NCI-H2081 (cell line): Measurements from ENCODE around the gene NAA20.

Experiments used
- DNase-seq, 2 experiments: peaks; one replicate each; lab custom pipeline; 2025; lab: John Stamatoyannopoulos, UW

The NAA20 gene

DNA sequence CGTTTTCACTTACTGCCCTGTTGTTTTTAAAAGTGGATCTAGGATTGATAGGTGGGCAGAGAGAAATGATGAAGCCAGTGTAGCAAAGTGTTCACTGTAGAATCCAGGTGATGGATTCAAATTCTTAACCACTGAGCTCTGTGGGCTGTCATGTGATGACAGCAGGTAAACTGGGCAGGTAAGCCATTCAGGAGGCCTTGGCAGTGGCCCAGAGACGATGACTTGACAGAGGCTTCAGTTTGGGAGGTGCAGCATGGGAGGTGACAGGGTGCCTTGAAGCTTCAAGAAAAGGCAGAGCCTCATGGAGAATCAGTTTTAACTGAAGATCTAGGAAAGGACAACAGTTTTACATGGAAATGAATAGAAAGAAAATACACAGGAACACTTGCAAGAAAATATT, 2.0 kb downstream of the NAA20 start:
- DNase-seq, result peak in 1 of 2 experiments; percentile 32

DNA sequence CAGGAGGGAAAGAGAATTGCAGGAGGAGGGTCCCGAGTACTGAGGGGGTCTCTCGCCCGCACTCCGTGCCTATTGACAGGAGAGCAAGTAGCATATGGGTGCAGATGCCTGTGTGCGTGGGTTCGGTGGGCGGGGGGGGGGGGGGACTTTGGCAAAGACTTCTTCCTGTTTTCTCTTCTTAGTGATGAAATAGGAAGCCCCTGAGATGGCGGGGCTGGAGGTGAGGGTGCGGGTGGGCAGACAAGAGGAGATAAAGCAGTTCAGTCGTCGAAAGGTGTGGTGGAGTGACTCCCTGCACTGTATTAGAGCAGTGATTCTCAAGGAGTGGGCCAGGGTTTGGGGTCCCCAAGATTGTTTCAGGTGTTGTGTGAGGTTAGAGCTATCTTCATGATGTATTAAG, 3.7 kb downstream of the NAA20 start:
- no peak for DNase-seq

DNA sequence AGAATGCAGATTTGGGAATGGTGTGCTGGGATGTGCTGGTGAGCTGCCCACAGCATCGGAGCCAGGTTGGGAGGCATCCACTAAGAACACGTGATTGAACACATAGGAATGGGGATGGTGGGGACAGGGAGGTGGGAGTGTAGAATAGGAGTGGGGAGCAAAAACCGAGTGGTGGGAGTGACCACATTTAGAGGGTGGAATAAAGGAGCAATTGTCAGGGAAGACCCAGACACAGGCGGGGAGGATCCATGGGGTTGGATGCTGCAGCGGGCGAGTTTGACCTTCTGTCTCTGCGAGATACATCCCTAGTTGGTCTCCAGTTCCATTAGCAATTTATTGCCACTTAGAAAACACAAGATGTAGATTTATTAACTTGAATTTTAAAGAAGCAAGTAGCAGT, 4.7 kb downstream of the NAA20 start:
- no peak for DNase-seq

DNA sequence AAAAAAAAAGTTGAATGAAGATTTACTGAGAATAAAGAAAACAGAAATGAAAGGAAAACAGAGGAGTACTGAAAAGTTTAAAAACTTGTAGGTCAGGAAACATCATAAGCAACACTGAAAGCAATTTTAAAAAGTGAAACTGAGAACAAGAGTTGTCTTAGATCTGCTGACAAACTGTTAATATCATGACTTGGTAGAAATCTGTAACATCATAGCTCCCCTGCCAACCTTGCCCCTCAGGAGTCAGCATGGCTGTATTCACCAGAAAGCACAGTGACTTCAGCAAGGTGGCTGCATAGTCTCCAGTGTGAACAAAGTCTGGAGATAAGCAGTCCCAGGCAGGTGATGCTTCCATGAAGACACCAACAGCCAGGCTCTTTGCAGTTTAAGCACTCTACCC, 5.3 kb downstream of the NAA20 start:
- no peak for DNase-seq

DNA sequence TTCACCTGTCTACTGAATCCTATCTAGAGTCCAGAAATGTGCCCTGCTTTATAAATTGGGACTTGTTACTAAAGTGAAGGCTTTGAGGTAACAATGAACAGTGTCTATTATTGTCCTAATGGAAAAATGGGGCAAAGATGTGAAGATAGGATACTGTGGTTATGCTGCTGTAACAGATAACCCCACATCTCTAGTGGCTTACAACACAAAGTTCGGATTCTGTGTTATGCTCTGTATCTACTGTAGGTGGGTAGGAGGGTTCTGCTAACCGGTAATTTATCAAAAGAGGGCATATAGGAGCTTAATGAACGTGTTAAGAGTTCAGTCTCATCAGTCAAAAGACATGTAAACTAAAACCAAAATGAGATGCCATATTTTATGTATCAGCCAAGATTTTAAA, 6.2 kb downstream of the NAA20 start:
- DNase-seq, result no peak

DNA sequence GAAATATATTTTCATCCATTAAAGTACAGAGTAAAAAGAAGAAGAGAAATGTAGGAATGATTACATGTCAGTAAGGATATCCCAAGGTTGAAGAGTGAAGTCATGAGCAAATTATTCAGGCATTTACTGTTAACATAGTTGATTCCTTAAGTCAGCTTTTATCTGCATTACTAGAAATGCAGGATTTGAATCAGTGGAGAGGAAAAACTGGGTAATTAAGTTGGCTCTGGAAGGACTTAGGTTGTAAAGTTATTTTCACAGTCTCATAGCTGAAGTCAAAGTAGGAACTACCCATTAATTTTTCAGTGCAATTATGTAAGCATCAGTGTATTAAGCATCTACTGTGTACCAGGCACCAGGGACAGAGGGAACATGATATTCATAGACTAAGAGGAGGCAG, 7.8 kb downstream of the NAA20 start:
- DNase-seq, result no peak

DNA sequence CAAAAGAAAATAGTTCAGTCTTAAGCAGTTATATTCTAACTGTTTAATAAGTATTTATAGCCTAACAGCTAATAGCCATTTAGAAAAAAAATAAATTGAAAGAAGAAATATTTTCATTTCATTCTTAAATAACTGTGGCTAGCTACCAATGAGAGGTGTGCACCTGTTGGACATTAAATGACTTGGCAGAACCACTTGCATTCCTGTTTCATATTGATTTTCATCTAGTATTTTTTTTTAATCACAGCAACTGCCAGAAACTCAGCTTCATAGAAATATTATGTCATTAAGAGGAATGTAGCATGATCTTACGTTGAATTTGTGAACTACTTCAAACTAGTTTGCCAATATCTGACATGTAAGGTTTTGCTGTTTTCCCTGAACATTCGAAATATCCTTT, 10.1 kb downstream of the NAA20 start:
- DNase-seq, result no peak

DNA sequence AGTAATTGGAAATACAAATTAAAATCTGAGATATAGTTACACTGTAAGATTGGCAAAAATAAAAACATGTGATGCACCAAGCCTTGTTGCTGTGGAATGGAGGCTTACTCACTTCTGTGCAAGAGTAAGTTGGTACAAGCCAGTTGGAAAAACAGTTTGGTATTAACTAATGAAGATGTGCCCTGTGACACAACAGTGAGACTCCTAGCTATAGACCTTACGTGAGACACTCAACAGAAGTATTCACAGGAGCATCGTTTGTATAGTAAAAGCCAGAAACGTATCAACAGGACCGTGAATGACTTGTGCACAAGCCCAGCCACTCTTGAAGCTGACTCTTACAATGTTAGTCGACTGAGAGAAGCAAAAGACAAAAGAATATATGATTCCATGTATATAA, 14.6 kb downstream of the NAA20 start:
- DNase-seq, result no peak

DNA sequence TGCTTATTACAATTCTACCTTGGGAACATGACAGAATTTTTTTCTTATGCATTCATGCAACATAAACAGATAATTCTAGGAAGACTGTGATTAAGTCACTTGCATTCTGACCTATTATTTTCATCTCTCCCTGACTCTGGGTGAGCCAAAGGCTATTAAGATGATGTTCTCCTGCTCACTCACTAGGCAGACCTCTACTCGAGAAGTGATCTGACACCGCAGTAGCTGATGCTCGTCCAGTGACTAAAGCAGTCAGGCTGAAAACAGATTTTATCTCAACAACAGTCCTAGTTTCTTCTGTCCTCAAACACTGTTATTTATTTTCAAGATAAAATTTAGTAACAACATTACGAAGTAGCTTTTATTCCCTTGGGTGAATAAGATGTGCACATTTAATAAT, 17.3 kb downstream of the NAA20 start:
- no peak for DNase-seq

DNA sequence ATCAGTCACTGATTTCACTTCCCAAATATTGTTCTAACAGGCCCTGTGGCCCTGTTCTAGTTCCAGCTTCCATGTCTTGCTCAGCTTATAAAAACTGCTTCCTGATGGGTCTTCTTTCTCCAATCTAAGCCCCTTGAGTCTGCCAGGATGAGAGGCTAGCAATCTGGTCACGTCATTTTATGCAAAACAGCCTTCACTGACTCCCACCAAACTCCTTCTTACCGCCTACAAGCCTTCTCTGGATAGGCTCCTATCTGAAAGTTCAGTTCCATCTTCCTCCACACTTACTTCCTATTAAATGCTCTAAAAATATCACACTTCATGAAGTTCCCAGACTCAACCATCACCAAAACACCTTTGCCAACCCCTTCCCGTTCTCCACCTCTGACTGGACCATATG, 19.6 kb downstream of the NAA20 start:
- DNase-seq, result no peak

DNA sequence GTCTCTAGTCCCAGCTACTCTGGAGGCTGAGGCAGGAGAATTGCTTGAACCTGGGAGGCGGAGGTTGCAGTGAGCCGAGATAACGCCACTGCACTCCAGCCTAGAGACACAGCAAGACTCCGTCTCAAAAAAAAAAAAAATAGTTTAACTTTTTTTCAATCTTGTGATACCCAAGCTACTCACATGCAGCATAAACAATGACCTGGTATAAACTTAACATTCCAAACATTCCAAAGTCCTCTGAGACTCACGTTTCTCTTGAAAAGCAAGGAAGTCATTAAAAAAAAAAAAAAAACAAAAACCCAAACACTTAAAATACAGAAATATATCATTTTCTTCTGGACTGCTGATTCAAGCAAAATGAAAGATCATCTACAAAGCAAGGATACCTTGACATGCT, 20.8 kb downstream of the NAA20 start:
- no peak for DNase-seq

DNA sequence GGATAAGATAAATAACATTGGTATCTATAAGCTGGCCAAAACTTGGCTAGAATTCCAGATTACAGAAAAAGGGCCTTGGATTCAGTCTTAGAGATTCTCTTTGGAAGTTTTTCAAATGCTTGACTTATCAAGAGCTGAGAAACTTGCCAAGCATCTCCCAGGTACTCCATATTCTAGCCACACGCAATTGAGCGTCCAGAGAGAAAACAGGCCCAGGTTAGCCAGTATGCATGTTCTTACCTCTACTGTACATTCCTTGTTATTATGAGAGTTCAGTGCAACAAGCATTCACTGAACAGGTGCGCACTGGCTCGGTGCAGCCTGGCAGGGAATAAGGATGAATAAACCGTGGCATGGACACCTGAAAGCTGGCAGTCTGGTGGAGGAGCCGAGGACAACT, 21.4 kb downstream of the NAA20 start:
- no peak for DNase-seq

DNA sequence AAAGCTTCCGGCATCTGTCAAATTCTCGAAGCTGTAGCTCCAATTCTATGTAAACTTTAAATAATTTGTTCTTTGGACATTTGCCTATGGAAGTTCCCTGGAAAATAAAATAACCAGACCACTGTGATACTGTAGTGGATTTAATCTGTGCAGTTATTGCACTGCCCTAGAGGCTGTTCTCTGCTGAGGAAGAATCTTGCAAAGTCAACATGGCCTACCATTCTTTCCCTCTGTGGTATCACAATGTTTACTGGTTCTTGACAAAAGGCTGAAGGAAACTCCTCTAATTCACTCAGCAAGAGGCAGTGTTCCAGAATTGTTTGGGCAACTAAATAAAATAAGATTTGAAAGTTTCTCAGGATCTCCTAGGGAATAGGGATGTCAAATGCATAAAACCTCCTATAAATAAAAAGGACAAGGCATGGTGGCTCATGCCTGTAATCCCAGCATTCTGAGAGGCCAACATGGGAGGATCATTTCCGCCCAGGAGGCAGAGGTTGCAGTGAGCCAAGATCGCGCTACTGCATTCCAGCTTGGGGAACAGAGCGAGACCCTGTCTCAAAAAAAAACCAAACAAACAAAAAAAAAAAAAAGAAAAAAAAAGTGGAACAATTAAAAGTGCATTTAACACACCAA, 22.7 kb downstream of the NAA20 start:
- no peak for DNase-seq

DNA sequence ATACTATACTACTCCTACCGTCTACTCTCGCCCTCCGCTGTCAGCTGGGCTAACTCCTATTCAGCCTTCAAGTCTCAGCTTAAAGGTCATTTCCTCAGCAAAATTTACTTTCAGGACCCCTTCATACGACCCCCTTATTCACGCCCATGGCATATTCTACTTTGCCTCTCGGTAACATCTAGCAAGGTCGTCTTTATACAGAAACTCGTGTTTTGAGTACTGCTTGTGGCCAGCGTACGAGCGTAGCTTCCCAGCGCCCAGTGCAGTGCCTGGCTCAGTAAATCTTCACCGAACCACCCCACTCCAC, 34.6 kb downstream of the NAA20 start:
- no peak for DNase-seq

DNA sequence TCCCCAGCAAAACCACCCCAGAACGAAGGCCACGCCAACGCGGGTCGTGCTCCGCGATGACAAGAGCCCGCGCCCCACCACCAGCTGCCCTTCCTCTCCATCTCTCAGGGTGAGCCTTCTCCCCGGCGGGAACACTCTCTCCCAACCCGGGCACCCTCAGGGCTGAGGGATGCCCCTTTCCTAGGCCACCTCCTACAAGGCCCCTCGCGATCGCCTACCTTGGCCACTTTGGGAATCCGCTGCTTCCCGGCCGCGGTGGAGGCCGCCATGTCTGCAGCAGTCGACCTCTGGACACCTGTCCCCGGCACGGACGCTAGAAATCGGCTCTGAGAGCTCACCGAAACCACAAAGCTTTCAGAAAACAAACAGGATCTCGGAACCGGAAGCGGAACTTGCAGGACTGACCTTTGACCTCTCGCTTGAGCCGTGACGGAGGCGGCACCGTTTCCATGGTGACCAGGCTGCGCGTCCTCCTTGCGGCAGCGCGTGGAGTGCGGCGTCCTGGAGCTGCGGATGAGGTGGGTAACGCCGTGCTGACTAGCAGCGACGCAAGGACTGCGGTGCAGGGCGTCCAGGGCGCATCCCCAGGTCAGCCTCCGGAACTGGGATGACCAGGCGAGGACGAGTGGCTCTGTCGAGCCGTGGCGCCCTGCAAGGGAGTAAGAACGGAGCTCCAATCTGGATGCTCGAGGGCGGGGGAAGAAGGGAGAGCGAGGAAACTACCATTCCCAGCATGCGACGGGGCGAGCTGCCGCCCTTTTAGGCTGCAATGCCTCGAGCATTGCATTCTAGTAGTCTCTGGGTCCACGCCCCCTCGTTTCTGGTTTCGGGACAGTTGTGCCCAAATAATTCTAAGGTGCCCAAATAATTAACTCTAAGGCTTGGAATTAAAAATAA, 35.2 kb downstream of the NAA20 start, which contains the start of the genes CFAP61 and CRNKL1:
CFAP61 (plus strand) TSS at position 459 of the 897 bp plus-strand sequence. CDS start 4,122 bp downstream, outside the sequence.
CRNKL1 (minus strand) TSS at position 393 of the 897 bp plus-strand sequence; CDS start at position 269, 124 bp downstream.
- peak; percentile 95 to 96 for DNase-seq

DNA sequence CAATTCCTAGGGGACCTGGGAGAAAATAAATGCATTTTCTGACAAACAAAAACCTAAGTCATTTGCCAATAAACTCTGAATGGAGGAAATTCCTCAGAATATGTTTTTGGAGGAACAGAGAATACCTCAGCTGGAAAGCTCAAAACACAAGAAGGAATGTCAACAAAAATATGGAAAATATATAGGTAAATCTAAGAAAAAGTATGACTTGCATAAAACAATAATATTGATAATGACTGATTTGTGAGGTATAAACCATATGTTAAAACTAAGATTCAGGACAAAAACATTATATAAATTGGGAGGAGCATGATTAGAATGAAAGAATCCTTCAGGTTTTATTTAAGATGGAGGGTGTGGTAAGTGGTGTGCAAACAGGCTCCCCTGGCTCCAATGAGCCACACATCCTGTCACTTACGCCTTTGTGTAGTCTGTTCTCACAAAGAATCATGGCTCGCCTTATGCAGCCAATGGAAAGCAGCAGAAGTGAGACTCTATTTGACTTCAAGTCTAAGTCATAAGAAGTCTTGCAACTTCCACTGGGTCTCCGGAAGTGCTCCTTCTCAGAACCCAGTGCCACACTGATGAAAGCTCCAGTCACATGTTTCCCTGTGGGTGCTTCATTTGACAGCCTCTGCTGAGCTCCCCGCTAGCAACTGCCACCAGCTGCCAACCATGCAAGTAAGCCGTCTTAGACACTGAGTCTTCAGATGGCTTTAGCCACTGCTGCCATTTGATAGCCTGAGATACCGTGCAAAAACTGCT, 43.3 kb downstream of the NAA20 start:
- DNase-seq, result peak in 1 of 2 experiments; percentile 29

DNA sequence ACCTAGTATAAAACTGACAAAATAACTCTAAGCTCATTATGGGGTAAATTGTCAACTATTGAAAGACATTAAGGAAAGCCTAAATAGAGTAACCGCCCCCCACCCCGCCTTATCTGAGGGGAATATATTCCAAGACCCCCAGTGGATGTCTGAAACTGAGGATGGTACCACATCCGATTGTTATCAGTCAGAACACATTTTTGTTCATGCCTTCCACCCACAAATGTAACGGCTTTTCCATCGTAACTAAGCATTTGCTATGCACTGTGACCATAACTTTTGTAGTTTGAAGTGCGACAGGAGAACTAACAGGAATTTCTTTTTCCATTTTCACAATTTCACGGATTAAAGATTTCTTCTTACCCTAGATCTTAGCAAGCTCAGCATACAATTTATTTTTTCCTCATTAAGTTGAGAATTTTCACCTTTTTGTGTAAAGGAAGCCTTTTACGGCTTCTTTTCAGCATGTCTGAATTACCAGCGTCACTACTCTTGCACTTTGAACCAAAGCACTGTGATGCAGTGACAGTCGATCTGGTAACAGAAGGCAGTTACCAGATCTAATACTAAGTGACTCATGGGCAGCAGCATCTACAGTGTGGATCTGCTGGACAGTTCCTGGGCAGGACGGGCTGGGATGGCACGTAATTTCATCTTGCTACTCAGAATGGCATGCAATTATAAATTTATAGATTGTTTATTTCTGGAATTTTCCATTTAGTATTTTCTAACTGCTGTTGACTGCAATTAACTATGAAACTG, 47.0 kb downstream of the NAA20 start:
- no peak for DNase-seq

DNA sequence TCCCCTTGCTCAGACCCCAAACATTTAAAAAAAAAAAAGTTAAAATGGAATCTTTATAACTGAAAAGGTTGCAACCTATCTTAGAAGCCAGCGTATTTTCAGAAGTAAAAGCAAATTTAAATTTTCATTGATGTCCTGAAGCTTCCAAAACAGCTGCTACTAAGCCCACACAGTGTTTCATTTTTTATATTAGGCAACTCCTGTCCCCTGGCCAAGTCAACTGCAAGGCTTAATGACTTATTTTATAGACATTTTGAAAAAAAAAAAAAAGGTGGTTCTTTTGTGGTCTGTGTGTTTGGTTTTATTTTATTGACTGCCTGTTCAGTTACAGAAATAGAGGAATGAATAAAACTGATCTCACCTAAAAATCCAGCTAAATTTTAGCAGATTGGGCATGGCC, 48.2 kb downstream of the NAA20 start:
- no peak for DNase-seq

DNA sequence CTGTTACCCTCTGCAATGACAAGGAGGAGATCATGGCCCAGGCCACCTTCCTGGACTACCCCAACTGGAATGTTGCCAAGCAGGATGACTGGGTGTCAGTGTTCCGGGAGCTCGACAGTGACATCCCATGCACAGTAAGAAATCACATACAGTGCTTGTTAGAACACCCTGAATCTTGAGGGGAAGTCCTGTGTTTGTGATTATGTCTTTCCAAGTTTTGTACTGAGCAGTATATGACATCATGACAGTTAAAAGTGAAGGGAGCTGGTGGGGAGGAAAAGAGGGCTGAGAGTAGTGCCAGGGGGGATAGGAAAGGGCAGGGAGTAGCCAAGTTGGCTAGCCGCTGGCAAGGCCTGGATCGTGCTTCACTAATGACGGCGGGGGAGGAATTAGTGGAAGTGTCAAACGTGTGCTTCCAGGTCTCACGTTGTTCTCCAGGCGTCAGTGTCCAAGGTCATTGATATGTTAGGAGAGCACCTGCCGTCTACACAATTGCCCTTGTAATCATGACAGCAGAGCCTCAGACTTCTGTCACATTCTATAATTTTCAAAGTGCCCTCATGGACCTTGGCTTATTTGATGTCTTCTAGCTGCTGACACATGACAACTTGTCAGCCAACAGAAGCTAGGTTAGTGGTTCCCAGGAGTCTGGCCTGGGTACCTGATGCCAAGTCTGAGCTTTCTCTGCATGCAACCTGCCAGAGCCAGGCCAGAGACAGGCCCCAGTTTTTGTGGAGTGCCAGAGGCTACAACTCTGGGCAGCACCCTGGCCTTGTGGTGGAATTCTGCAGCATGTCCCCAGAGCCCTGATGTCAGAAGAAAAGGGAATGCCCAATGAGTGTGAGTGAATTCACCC, 53.9 kb downstream of the NAA20 start:
- DNase-seq, result no peak

DNA sequence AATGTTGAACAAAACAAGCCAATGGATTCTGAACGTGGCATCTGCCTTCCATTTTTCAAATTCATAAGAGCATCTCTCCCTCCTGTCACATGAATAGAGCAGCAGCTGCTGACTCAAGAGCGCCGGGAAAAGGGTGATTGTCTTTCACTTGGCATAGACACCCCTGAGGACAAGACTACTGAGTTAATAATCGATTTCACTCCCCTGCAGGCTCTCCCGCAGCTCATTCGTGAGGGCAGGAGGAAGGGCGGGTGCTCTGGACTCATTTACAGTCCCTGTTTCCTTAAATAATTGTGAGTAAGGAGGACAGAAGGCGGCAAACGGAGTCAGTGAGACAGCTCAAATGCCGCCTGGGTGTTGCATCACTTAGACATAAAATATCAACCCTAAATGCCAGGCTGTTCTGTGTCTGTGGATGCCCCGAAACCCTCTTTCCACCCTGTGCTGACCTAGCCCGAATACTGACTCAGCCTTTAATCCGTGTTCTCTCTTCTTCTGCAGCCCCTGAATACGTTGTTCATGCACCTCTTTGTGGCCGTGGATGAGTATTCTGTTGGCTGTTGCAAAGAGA, 56.7 kb downstream of the NAA20 start:
- peak; percentile 24 to 67 for DNase-seq

DNA sequence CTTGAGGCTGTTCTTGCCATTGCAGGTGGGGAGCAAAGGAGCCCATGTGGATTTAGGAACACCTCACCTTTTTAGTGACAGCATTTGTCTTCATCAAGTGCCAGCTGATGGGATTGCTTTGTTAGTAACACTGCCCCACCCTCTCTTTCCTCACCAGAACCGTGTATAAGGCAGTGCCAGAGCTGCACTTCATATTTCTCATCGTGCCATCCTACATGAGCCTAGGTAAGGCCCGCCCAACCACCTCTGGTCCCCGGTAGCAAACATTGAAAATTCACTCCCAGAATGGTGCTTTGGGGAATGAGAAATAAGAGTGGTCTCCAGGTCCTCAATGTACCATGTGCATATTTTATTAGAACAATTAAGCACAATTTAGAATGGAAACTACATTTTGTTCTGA, 57.9 kb downstream of the NAA20 start:
- DNase-seq, result no peak
